ENCODE data around the gene MCTP1.

DNA sequence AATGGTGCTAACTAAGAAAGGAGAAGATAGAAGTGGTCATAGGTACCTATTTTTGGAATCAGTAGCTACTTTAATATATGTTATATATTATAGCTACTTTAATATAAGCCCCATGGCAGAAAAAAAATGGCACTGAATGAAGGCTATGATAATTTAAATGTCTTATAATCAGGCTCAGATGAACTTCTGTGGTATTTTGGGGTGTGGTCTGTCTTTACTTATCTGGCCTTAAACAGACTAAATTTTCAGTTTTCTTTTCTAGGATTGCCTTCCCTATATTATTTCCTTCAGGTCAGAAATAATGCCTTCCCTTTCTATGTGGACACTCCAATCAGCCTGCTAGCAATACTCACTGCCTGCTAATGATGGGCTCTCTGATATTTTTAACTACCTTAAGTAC is 374.2 kb downstream of the MCTP1 start:
- TF ChIP-seq, protein P1, sequence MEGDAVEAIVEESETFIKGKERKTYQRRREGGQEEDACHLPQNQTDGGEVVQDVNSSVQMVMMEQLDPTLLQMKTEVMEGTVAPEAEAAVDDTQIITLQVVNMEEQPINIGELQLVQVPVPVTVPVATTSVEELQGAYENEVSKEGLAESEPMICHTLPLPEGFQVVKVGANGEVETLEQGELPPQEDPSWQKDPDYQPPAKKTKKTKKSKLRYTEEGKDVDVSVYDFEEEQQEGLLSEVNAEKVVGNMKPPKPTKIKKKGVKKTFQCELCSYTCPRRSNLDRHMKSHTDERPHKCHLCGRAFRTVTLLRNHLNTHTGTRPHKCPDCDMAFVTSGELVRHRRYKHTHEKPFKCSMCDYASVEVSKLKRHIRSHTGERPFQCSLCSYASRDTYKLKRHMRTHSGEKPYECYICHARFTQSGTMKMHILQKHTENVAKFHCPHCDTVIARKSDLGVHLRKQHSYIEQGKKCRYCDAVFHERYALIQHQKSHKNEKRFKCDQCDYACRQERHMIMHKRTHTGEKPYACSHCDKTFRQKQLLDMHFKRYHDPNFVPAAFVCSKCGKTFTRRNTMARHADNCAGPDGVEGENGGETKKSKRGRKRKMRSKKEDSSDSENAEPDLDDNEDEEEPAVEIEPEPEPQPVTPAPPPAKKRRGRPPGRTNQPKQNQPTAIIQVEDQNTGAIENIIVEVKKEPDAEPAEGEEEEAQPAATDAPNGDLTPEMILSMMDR (IDR thresholded peaks at IDR 0.05; ENCODE audit: control extremely low read depth in 1 of 3, insufficient read depth in 1 of 3, low read depth in 1 of 3, low read length in 3 of 3): no peak
- no peak for TF ChIP-seq EP300 (IDR thresholded peaks at IDR 0.05; ENCODE audit: borderline replicate concordance in 1 of 2, low read depth in 2 of 2, low read length in 2 of 2)
- no peak for TF ChIP-seq POLR2AphosphoS5 (IDR thresholded peaks at IDR 0.05; ENCODE audit: low read depth, low read length)
- TF ChIP-seq MAX (IDR thresholded peaks at IDR 0.05): no peak
- no peak for TF ChIP-seq CEBPB (IDR thresholded peaks at IDR 0.05; ENCODE audit: low read depth, low read length)
- no peak for TF ChIP-seq ZNF274 (IDR thresholded peaks at IDR 0.05; ENCODE audit: borderline replicate concordance, extremely low read depth, low read length)
- TF ChIP-seq KDM5A (IDR thresholded peaks at IDR 0.05; ENCODE audit: low read length): no peak
- TF ChIP-seq FOSL1 (IDR thresholded peaks at IDR 0.05; ENCODE audit: insufficient read depth, low read depth, low read length): no peak
- no peak for TF ChIP-seq SIRT6 (IDR thresholded peaks at IDR 0.05; ENCODE audit: low read length)
- TF ChIP-seq JUND (IDR thresholded peaks at IDR 0.05; ENCODE audit: low read length): no peak
- no peak for TF ChIP-seq NANOG (IDR thresholded peaks at IDR 0.05; ENCODE audit: insufficient read depth, low read depth, low read length, poor library complexity, severe bottlenecking)

Measured in H1 (cell line).